Gastrocnemius medialis (tissue), 4 donors: ENCODE data around the gene MAP7.

Experiments
- POLR2A ChIP-seq, 2 donors: fragments of 450-650 bp; IDR thresholded peaks; one replicate each; pipeline ENCODE4 v1.6.1; 2017; ENCODE audit warnings: antibody characterized with exemption in 2 of 2, mild to moderate bottlenecking in 2 of 2, moderate library complexity in 2 of 2
- TF ChIP-seq, protein P1 (sequence below), 5 experiments: fragments of 450-650 bp in 3 of 5; fragments of 200-600 bp in 2 of 5; sonication (generic) in 2 of 5; IDR thresholded peaks in 4 of 5; conservative IDR thresholded peaks in 1 of 5; 1 replicate in 4 of 5; 2 replicates in 1 of 5; pipeline ENCODE4 v1.5.1; 2016 to 2019; ENCODE audit warnings: antibody characterized with exemption in 5 of 5, mild to moderate bottlenecking in 3 of 5, moderate library complexity in 3 of 5

GRCh38 chr6:136487759-136488425 is 62.3 kb downstream of the MAP7 start:
- TF ChIP-seq, protein P1, sequence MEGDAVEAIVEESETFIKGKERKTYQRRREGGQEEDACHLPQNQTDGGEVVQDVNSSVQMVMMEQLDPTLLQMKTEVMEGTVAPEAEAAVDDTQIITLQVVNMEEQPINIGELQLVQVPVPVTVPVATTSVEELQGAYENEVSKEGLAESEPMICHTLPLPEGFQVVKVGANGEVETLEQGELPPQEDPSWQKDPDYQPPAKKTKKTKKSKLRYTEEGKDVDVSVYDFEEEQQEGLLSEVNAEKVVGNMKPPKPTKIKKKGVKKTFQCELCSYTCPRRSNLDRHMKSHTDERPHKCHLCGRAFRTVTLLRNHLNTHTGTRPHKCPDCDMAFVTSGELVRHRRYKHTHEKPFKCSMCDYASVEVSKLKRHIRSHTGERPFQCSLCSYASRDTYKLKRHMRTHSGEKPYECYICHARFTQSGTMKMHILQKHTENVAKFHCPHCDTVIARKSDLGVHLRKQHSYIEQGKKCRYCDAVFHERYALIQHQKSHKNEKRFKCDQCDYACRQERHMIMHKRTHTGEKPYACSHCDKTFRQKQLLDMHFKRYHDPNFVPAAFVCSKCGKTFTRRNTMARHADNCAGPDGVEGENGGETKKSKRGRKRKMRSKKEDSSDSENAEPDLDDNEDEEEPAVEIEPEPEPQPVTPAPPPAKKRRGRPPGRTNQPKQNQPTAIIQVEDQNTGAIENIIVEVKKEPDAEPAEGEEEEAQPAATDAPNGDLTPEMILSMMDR (IDR thresholded peaks at IDR 0.05 in 4 of 5, conservative IDR thresholded peaks at IDR 0.05 in 1 of 5) = no peak
- no peak for TF ChIP-seq POLR2A (IDR thresholded peaks at IDR 0.05)
